ENCODE results near the gene FCHSD2. TPM values are rescaled to one million over a fixed set of nuclear protein-coding genes. Genes with fewer than 3 reads are reported as not detected.

Gene FCHSD2
- total and polyA plus RNA-seq, 2 donors (not counting 1 experiment from before 2014, with no cell fraction given): 113 to 189 TPM

GRCh38 chr11:73030130-73030529 is 112.0 kb downstream of the FCHSD2 start:
- Mint-ChIP-seq H3K27me3 (no peaks in the 10 kb centered on the region), H3K4me1 (peaks cover 61% of the 10 kb centered on the region), H3K27ac (no peak overlapping the region), H3K4me3 (no peak overlapping the region), H3K9me3 (ENCODE audit: insufficient read depth) (peaks cover 15% of the 10 kb centered on the region)
- no peak overlapping the region for H3K4me3 ChIP-seq (ENCODE audit: control extremely low read depth in 1 of 5, extremely low read depth in 1 of 5, insufficient read depth in 1 of 5, low read depth in 2 of 5, low read length in 4 of 5)
- H3K4me2 ChIP-seq (replicated peaks; ENCODE audit: low read depth, low read length, poor library complexity, severe bottlenecking): no peak overlapping the region
- peak overlapping the region in 1 of 2 donors; percentile 86 for H3K27ac ChIP-seq (ENCODE audit: low read length in 2 of 2)
- peaks cover 4 to 31% (median 24%) of the 10 kb centered on the region in 3 donors for H3K9me3 ChIP-seq (ENCODE audit: control extremely low read depth in 1 of 3, control insufficient read depth in 2 of 3, insufficient read depth in 1 of 3, low read length in 2 of 3)
- no peak overlapping the region for H2AFZ ChIP-seq (ENCODE audit: insufficient read depth, low read depth, low read length, poor library complexity, severe bottlenecking)
- intact Hi-C loops (cut with micrococcal nuclease): loop anchor here (10.0 kb wide), 1 partner anchor 45 kb away; no protein-coding TSS in a partner anchor
- no peaks in the 10 kb centered on the region for H3K27me3 ChIP-seq (replicated peaks in 1 of 4; ENCODE audit: control extremely low read depth in 1 of 4, control insufficient read depth in 3 of 4, insufficient read depth in 4 of 4, low read length in 3 of 4)
- WGBS (ENCODE audit: insufficient coverage): no CpG with 5 or more reads among the region's 3 CpGs
- peaks cover 95% of the 10 kb centered on the region for H3K79me2 ChIP-seq (ENCODE audit: control insufficient read depth, insufficient read depth, low read length)
- peaks cover 23 to 27% of the 10 kb centered on the region in 2 donors for H3K4me1 ChIP-seq (ENCODE audit: control insufficient read depth in 2 of 2, insufficient read depth in 2 of 2, low read length in 2 of 2)
- peaks cover 3 to 44% of the 10 kb centered on the region in 2 experiments for H3K36me3 ChIP-seq (replicated peaks in 1 of 2; ENCODE audit: control extremely low read depth in 1 of 2, control insufficient read depth in 1 of 2, extremely low read depth in 1 of 2, insufficient read depth in 2 of 2, low read length in 1 of 2)
- CTCF ChIA-PET: no interaction called here
- POLR2A ChIA-PET: no interaction called here
- no peaks in the 10 kb centered on the region for H4K20me1 ChIP-seq (ENCODE audit: control insufficient read depth, insufficient read depth, low read length, poor library complexity, severe bottlenecking)
- ATAC-seq (ENCODE audit: low read depth) (no peak), DNase-seq (no peak)
- TF ChIP-seq, protein P1, sequence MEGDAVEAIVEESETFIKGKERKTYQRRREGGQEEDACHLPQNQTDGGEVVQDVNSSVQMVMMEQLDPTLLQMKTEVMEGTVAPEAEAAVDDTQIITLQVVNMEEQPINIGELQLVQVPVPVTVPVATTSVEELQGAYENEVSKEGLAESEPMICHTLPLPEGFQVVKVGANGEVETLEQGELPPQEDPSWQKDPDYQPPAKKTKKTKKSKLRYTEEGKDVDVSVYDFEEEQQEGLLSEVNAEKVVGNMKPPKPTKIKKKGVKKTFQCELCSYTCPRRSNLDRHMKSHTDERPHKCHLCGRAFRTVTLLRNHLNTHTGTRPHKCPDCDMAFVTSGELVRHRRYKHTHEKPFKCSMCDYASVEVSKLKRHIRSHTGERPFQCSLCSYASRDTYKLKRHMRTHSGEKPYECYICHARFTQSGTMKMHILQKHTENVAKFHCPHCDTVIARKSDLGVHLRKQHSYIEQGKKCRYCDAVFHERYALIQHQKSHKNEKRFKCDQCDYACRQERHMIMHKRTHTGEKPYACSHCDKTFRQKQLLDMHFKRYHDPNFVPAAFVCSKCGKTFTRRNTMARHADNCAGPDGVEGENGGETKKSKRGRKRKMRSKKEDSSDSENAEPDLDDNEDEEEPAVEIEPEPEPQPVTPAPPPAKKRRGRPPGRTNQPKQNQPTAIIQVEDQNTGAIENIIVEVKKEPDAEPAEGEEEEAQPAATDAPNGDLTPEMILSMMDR (IDR thresholded peaks at IDR 0.05): no peak
- TF ChIP-seq EZH2 (IDR thresholded peaks at IDR 0.05; ENCODE audit: borderline replicate concordance, insufficient read depth, low read depth, low read length, poor library complexity, severe bottlenecking): no peak
- no peak overlapping the region for H3K9ac ChIP-seq (ENCODE audit: low read length)

- TF ChIP-seq EZH2 (IDR thresholded peaks at IDR 0.05; ENCODE audit: borderline replicate concordance, insufficient read depth, low read depth, low read length, poor library complexity, severe bottlenecking): no peak
- TF ChIP-seq, protein P1 (IDR thresholded peaks at IDR 0.05): no peak
- Histone ChIP-seq H3K36me3 (replicated peaks in 1 of 2; ENCODE audit: control extremely low read depth in 1 of 2, control insufficient read depth in 1 of 2, extremely low read depth in 1 of 2, insufficient read depth in 2 of 2, low read length in 1 of 2) (peaks cover 5 to 41% of the 10 kb centered on the region in 2 experiments), H3K9ac (ENCODE audit: low read length) (no peak overlapping the region), H3K4me2 (replicated peaks; ENCODE audit: low read depth, low read length, poor library complexity, severe bottlenecking) (no peak overlapping the region), H3K4me1 (ENCODE audit: control insufficient read depth in 2 of 2, insufficient read depth in 2 of 2, low read length in 2 of 2) (peaks cover 18 to 21% of the 10 kb centered on the region in 2 donors), H3K4me3 (ENCODE audit: control extremely low read depth in 1 of 5, extremely low read depth in 1 of 5, insufficient read depth in 1 of 5, low read depth in 2 of 5, low read length in 4 of 5) (no peak overlapping the region), H3K79me2 (ENCODE audit: control insufficient read depth, insufficient read depth, low read length) (peaks cover 95% of the 10 kb centered on the region), H2AFZ (ENCODE audit: insufficient read depth, low read depth, low read length, poor library complexity, severe bottlenecking) (no peak overlapping the region), H4K20me1 (ENCODE audit: control insufficient read depth, insufficient read depth, low read length, poor library complexity, severe bottlenecking) (no peaks in the 10 kb centered on the region), H3K27me3 (replicated peaks in 1 of 4; ENCODE audit: control extremely low read depth in 1 of 4, control insufficient read depth in 3 of 4, insufficient read depth in 4 of 4, low read length in 3 of 4) (no peaks in the 10 kb centered on the region), H3K27ac (ENCODE audit: low read length in 2 of 2) (peak overlapping the region; percentile 27 to 86), H3K9me3 (ENCODE audit: control extremely low read depth in 1 of 3, control insufficient read depth in 2 of 3, insufficient read depth in 1 of 3, low read length in 2 of 3) (peaks cover 5 to 38% (median 24%) of the 10 kb centered on the region in 3 donors)
- ChIA-PET POLR2A (interaction anchor here (0.6 kb wide), 1 partner anchor 14 kb away, joined by 6 read pairs; no protein-coding TSS in a partner anchor), CTCF (no interaction called here)
- peaks cover 20% of the 10 kb centered on the region for H3K9me3 Mint-ChIP-seq (ENCODE audit: insufficient read depth)
- intact Hi-C loops (cut with micrococcal nuclease): no loop called here
- DNase-seq (no peak), ATAC-seq (ENCODE audit: low read depth) (no peak)
- H3K27ac Mint-ChIP-seq: peak overlapping the region; percentile 82
- H3K4me1 Mint-ChIP-seq: peaks cover 55% of the 10 kb centered on the region
- H3K27me3 Mint-ChIP-seq: no peaks in the 10 kb centered on the region
- H3K4me3 Mint-ChIP-seq: no peak overlapping the region
- WGBS (ENCODE audit: insufficient coverage): no CpG with 5 or more reads among the region's 2 CpGs
Measured at GRCh38 chr11:73029403-73029802, 112.7 kb downstream of the FCHSD2 start.

Data from B cell (primary cell).